A673 (cell line): ENCODE measurements around the gene TEAD1. TPM values are rescaled to one million over a fixed set of nuclear protein-coding genes. Genes with fewer than 3 reads are reported as not detected.

Experiments used
- BruUV-seq: library from RNA; stranded (reverse); fragments of 400-500 nt; replicated peaks from 2 replicates; lab custom pipeline; 2021; lab: Mats Ljungman, UMichigan
- CTCF ChIA-PET: fragments of 300-600 bp; sonication (Branson Sonifier 250); formaldehyde crosslinking; loops from one replicate; lab custom pipeline; 2022; ENCODE audit warnings: antibody characterized with exemption; lab: Charles Lee
- POLR2A ChIA-PET: fragments of 300-600 bp; sonication (Branson Sonifier 250); formaldehyde crosslinking; loops from one replicate; lab custom pipeline; 2022; ENCODE audit warnings: antibody characterized with exemption; ENCODE audit not compliant: low non-redundant PET; lab: Charles Lee
- DNase-seq: peaks from one replicate; pipeline ENCODE4 v3.0.0-alpha.2; 2015; ENCODE audit warnings: low spot score
- H3K27ac ChIP-seq: fragments of 200-600 bp; sonication (generic); 2 replicates; pipeline ENCODE4 v1.5.1; 2016; ENCODE audit warnings: mixed run types, low read depth, mild to moderate bottlenecking, mixed read lengths, antibody characterized with exemption, low read length; ENCODE audit not compliant: poor library complexity, severe bottlenecking
- H3K27me3 ChIP-seq: fragments of 200-600 bp; sonication (generic); replicated peaks from 2 replicates; pipeline ENCODE4 v1.6.1; 2017; ENCODE audit warnings: mixed run types, low read depth, mild to moderate bottlenecking, mixed read lengths, antibody characterized with exemption, low read length; ENCODE audit not compliant: insufficient read depth, poor library complexity
- H3K36me3 ChIP-seq: fragments of 200-600 bp; sonication (generic); 2 replicates; pipeline ENCODE4 v1.6.1; 2016; ENCODE audit warnings: mixed run types, mild to moderate bottlenecking, mixed read lengths, antibody characterized with exemption, low read length; ENCODE audit not compliant: insufficient read depth, poor library complexity, severe bottlenecking
- H3K4me1 ChIP-seq: fragments of 200-600 bp; sonication (generic); 2 replicates; pipeline ENCODE4 v1.6.1; 2017; ENCODE audit warnings: mixed run types, mild to moderate bottlenecking, mixed read lengths, antibody characterized with exemption, low read length; ENCODE audit not compliant: insufficient read depth, poor library complexity, severe bottlenecking
- H3K4me3 ChIP-seq: fragments of 200-600 bp; sonication (generic); 2 replicates; pipeline ENCODE4 v1.5.1; 2016; ENCODE audit warnings: low read depth, mixed run types, mild to moderate bottlenecking, mixed read lengths, low read length; ENCODE audit not compliant: poor library complexity, severe bottlenecking
- H3K9me3 ChIP-seq: fragments of 200-600 bp; sonication (generic); 2 replicates; pipeline ENCODE4 v1.6.1; 2016; ENCODE audit warnings: mixed run types, low read depth, mild to moderate bottlenecking, mixed read lengths, antibody characterized with exemption, low read length; ENCODE audit not compliant: poor library complexity, severe bottlenecking
- CTCF ChIP-seq: fragments of 300-800, 200-600 bp; sonication (generic); conservative IDR thresholded peaks from 2 replicates; pipeline ENCODE4 v1.5.1; 2017; ENCODE audit warnings: low read depth, mild to moderate bottlenecking, antibody characterized with exemption, low read length, moderate library complexity, mixed read lengths
- EZH2 ChIP-seq: fragments of 200-600 bp; sonication (generic); IDR thresholded peaks from 2 replicates; pipeline ENCODE4 v1.6.1; 2017; ENCODE audit warnings: borderline replicate concordance, low read depth, mild to moderate bottlenecking, mixed read lengths, antibody characterized with exemption, low read length; ENCODE audit not compliant: poor library complexity, severe bottlenecking
- intact Hi-C: fragments of 100-400 bp; cut with micrococcal nuclease; formaldehyde crosslinking; loops from one replicate; pipeline ENCODE4 v1.10.0; 2022; ENCODE audit not compliant: unreplicated experiment
- total RNA-seq: library from RNA; stranded (reverse); gene quantifications from 2 replicates; pipeline ENCODE4 v1.2.3, GENCODE V29; 2021

TEAD1 gene
- total RNA-seq, 1 experiment from 2014 or later: 81.8 TPM

GRCh38 chr11:12806113-12806512 lies 131.9 kb downstream of the TEAD1 start:
- H3K27ac ChIP-seq: no peak overlapping the region
- no peaks in the 10 kb centered on the region for H3K9me3 ChIP-seq
- CTCF ChIA-PET: no interaction called here
- peaks cover 30% of the 10 kb centered on the region for H3K4me1 ChIP-seq
- intact Hi-C loops: no loop called here
- POLR2A ChIA-PET: no interaction called here
- no peaks in the 10 kb centered on the region for H3K36me3 ChIP-seq
- H3K27me3 ChIP-seq: no peaks in the 10 kb centered on the region
- TF ChIP-seq CTCF: no peak
- TF ChIP-seq EZH2: no peak
- no peak overlapping the region for H3K4me3 ChIP-seq
- no TSS peak for BruUV-seq
- DNase-seq: no peak

- H3K27ac ChIP-seq: no peak overlapping the region
- H3K27me3 ChIP-seq: no peaks in the 10 kb centered on the region
- TF ChIP-seq EZH2 (no peak), CTCF (no peak)
- CTCF ChIA-PET: no interaction called here
- H3K4me3 ChIP-seq: no peak overlapping the region
- H3K36me3 ChIP-seq: no peaks in the 10 kb centered on the region
- BruUV-seq: no TSS peak
- intact Hi-C loops: no loop called here
- POLR2A ChIA-PET: no interaction called here
- H3K9me3 ChIP-seq: no peaks in the 10 kb centered on the region
- no peak for DNase-seq
- peaks cover 25% of the 10 kb centered on the region for H3K4me1 ChIP-seq
Measured at GRCh38 chr11:12807621-12808020, 133.4 kb downstream of the TEAD1 start.

- POLR2A ChIA-PET: no interaction called here
- no peak for TF ChIP-seq CTCF
- no peak for TF ChIP-seq EZH2
- Histone ChIP-seq H3K27ac (no peak overlapping the region), H3K9me3 (no peaks in the 10 kb centered on the region), H3K4me3 (no peak overlapping the region), H3K36me3 (no peaks in the 10 kb centered on the region), H3K4me1 (peaks cover 20% of the 10 kb centered on the region), H3K27me3 (no peaks in the 10 kb centered on the region)
- CTCF ChIA-PET: no interaction called here
- DNase-seq: no peak
- intact Hi-C loops: no loop called here
- BruUV-seq: no TSS peak
Measured at GRCh38 chr11:12808519-12808918, 134.3 kb downstream of the TEAD1 start.
